Activated naive CD8-positive, alpha-beta T cell (primary cell): ENCODE measurements around the gene IER5.

Source experiments
- H3K27ac Mint-ChIP-seq: one replicate; pipeline ENCODE4 v1.8.0; 2021; ENCODE audit warnings: mixed read lengths
- H3K27me3 Mint-ChIP-seq: one replicate; pipeline ENCODE4 v1.8.0; 2021; ENCODE audit warnings: mixed read lengths
- H3K36me3 Mint-ChIP-seq: one replicate; pipeline ENCODE4 v1.8.0; 2021; ENCODE audit warnings: mixed read lengths
- H3K4me1 Mint-ChIP-seq: one replicate; pipeline ENCODE4 v1.8.0; 2021; ENCODE audit warnings: low read depth, mixed read lengths
- H3K4me3 Mint-ChIP-seq: one replicate; pipeline ENCODE4 v1.8.0; 2021; ENCODE audit warnings: mild to moderate bottlenecking, mixed read lengths
- H3K9me3 Mint-ChIP-seq: one replicate; pipeline ENCODE4 v1.8.0; 2021; ENCODE audit warnings: low read depth, mixed read lengths

The IER5 gene

GRCh38 chr1:181062836-181063428 is 25.6 kb upstream of the IER5 start:
- Mint-ChIP-seq H3K27me3 (no peaks in the 10 kb centered on the region), H3K36me3 (peaks cover 13% of the 10 kb centered on the region), H3K27ac (peak overlapping the region; percentile 81), H3K4me3 (peak overlapping the region; percentile 72), H3K4me1 (peaks cover 26% of the 10 kb centered on the region), H3K9me3 (peaks cover 4% of the 10 kb centered on the region)

GRCh38 chr1:181064011-181064623 is 24.4 kb upstream of the IER5 start:
- no peaks in the 10 kb centered on the region for H3K27me3 Mint-ChIP-seq
- peaks cover 24% of the 10 kb centered on the region for H3K4me1 Mint-ChIP-seq
- no peak overlapping the region for H3K4me3 Mint-ChIP-seq
- H3K36me3 Mint-ChIP-seq = peaks cover 4% of the 10 kb centered on the region
- peaks cover 4% of the 10 kb centered on the region for H3K9me3 Mint-ChIP-seq
- peak overlapping the region; percentile 71 for H3K27ac Mint-ChIP-seq

GRCh38 chr1:181064702-181065101 is 23.8 kb upstream of the IER5 start:
- Mint-ChIP-seq H3K27me3 (no peaks in the 10 kb centered on the region), H3K4me1 (peaks cover 24% of the 10 kb centered on the region), H3K27ac (no peak overlapping the region), H3K36me3 (peaks cover under 1% of the 10 kb centered on the region), H3K4me3 (no peak overlapping the region), H3K9me3 (peaks cover 1% of the 10 kb centered on the region)

- H3K9me3 Mint-ChIP-seq = no peaks in the 10 kb centered on the region
- H3K4me1 Mint-ChIP-seq = no peaks in the 10 kb centered on the region
- H3K27ac Mint-ChIP-seq = no peak overlapping the region
- H3K4me3 Mint-ChIP-seq = no peak overlapping the region
- peaks cover 5% of the 10 kb centered on the region for H3K36me3 Mint-ChIP-seq
- H3K27me3 Mint-ChIP-seq = peaks cover 13% of the 10 kb centered on the region
Measured at GRCh38 chr1:181073638-181074037, 14.9 kb upstream of the IER5 start.

GRCh38 chr1:181075766-181076350 is 12.6 kb upstream of the IER5 start:
- H3K4me3 Mint-ChIP-seq = no peak overlapping the region
- H3K27me3 Mint-ChIP-seq = peaks cover 15% of the 10 kb centered on the region
- H3K9me3 Mint-ChIP-seq = no peaks in the 10 kb centered on the region

GRCh38 chr1:181076852-181077251 is 11.6 kb upstream of the IER5 start:
- no peaks in the 10 kb centered on the region for H3K4me1 Mint-ChIP-seq
- no peaks in the 10 kb centered on the region for H3K9me3 Mint-ChIP-seq
- peaks cover 15% of the 10 kb centered on the region for H3K27me3 Mint-ChIP-seq
- H3K4me3 Mint-ChIP-seq = no peak overlapping the region
- H3K27ac Mint-ChIP-seq = no peak overlapping the region
- H3K36me3 Mint-ChIP-seq = peaks cover 5% of the 10 kb centered on the region

More at GRCh38 chr1:181075766-181076350, 12.6 kb upstream of the IER5 start:
- H3K4me1 Mint-ChIP-seq = no peaks in the 10 kb centered on the region
- H3K36me3 Mint-ChIP-seq = peaks cover 5% of the 10 kb centered on the region
- no peak overlapping the region for H3K27ac Mint-ChIP-seq

GRCh38 chr1:181077576-181078242 is 10.8 kb upstream of the IER5 start:
- H3K4me3 Mint-ChIP-seq = no peak overlapping the region
- H3K27me3 Mint-ChIP-seq = peaks cover 15% of the 10 kb centered on the region
- H3K36me3 Mint-ChIP-seq = peaks cover 5% of the 10 kb centered on the region

GRCh38 chr1:181079382-181079781 is 9.1 kb upstream of the IER5 start:
- H3K4me3 Mint-ChIP-seq = no peak overlapping the region
- H3K4me1 Mint-ChIP-seq = peaks cover 4% of the 10 kb centered on the region
- H3K27ac Mint-ChIP-seq = no peak overlapping the region
- H3K27me3 Mint-ChIP-seq = peaks cover 15% of the 10 kb centered on the region
- no peaks in the 10 kb centered on the region for H3K9me3 Mint-ChIP-seq
- H3K36me3 Mint-ChIP-seq = peaks cover 5% of the 10 kb centered on the region

More at GRCh38 chr1:181077576-181078242, 10.8 kb upstream of the IER5 start:
- Mint-ChIP-seq H3K4me1 (no peaks in the 10 kb centered on the region), H3K9me3 (no peaks in the 10 kb centered on the region), H3K27ac (no peak overlapping the region)

GRCh38 chr1:181079920-181080319 is 8.6 kb upstream of the IER5 start:
- Mint-ChIP-seq H3K27me3 (peaks cover 13% of the 10 kb centered on the region), H3K36me3 (peaks cover 2% of the 10 kb centered on the region), H3K27ac (no peak overlapping the region), H3K4me3 (no peak overlapping the region), H3K4me1 (peaks cover 8% of the 10 kb centered on the region), H3K9me3 (no peaks in the 10 kb centered on the region)

GRCh38 chr1:181080556-181080955 is 7.9 kb upstream of the IER5 start:
- H3K27me3 Mint-ChIP-seq = peaks cover 13% of the 10 kb centered on the region
- no peaks in the 10 kb centered on the region for H3K9me3 Mint-ChIP-seq
- no peak overlapping the region for H3K4me3 Mint-ChIP-seq
- peaks cover 2% of the 10 kb centered on the region for H3K36me3 Mint-ChIP-seq
- H3K4me1 Mint-ChIP-seq = peaks cover 8% of the 10 kb centered on the region
- H3K27ac Mint-ChIP-seq = no peak overlapping the region

GRCh38 chr1:181081395-181081794 is 7.1 kb upstream of the IER5 start:
- Mint-ChIP-seq H3K4me3 (no peak overlapping the region), H3K27me3 (peaks cover 11% of the 10 kb centered on the region), H3K36me3 (peaks cover under 1% of the 10 kb centered on the region), H3K4me1 (peaks cover 8% of the 10 kb centered on the region), H3K27ac (no peak overlapping the region), H3K9me3 (no peaks in the 10 kb centered on the region)

GRCh38 chr1:181083842-181084605 is 4.5 kb upstream of the IER5 start:
- peaks cover 21% of the 10 kb centered on the region for H3K4me1 Mint-ChIP-seq
- H3K36me3 Mint-ChIP-seq = no peaks in the 10 kb centered on the region
- no peak overlapping the region for H3K27ac Mint-ChIP-seq
- H3K4me3 Mint-ChIP-seq = no peak overlapping the region
- H3K9me3 Mint-ChIP-seq = no peaks in the 10 kb centered on the region
- H3K27me3 Mint-ChIP-seq = peaks cover 2% of the 10 kb centered on the region

- H3K4me1 Mint-ChIP-seq = peaks cover 21% of the 10 kb centered on the region
- H3K36me3 Mint-ChIP-seq = no peaks in the 10 kb centered on the region
- no peak overlapping the region for H3K27ac Mint-ChIP-seq
- no peaks in the 10 kb centered on the region for H3K27me3 Mint-ChIP-seq
- no peaks in the 10 kb centered on the region for H3K9me3 Mint-ChIP-seq
- H3K4me3 Mint-ChIP-seq = no peak overlapping the region
Measured at GRCh38 chr1:181084606-181084969, 3.9 kb upstream of the IER5 start.

- H3K4me3 Mint-ChIP-seq = no peak overlapping the region
- H3K4me1 Mint-ChIP-seq = peaks cover 27% of the 10 kb centered on the region
- no peaks in the 10 kb centered on the region for H3K9me3 Mint-ChIP-seq
- H3K27ac Mint-ChIP-seq = no peak overlapping the region
- peaks cover 5% of the 10 kb centered on the region for H3K36me3 Mint-ChIP-seq
- H3K27me3 Mint-ChIP-seq = no peaks in the 10 kb centered on the region
Measured at GRCh38 chr1:181086091-181086490, 2.4 kb upstream of the IER5 start.

GRCh38 chr1:181086926-181087325 is 1.6 kb upstream of the IER5 start:
- H3K4me1 Mint-ChIP-seq = peaks cover 35% of the 10 kb centered on the region
- no peaks in the 10 kb centered on the region for H3K9me3 Mint-ChIP-seq
- peaks cover 11% of the 10 kb centered on the region for H3K36me3 Mint-ChIP-seq

More at GRCh38 chr1:181086926-181087325, 1.6 kb upstream of the IER5 start:
- Mint-ChIP-seq H3K27me3 (no peaks in the 10 kb centered on the region), H3K27ac (no peak overlapping the region), H3K4me3 (no peak overlapping the region)
